Measurements from ENCODE around the gene COG6.

GRCh38 chr13:39751805-39752204, 96.3 kb downstream of the COG6 start:
- TF ChIP-seq EZH2 (IDR thresholded peaks at IDR 0.05; ENCODE audit: insufficient read depth, poor library complexity, severe bottlenecking): no peak
- TF ChIP-seq EZH2phosphoT487 (IDR thresholded peaks at IDR 0.05; ENCODE audit: insufficient read depth, low read depth): no peak

Data from GM23248 (cell line).